HG02938 (cell line): ENCODE results near the gene DPP7.
"Not testable (repeated sequence)": the region's sequence is repeated elsewhere in the genome, so short reads cannot be mapped to it uniquely, and the experiment has no call there.

Experiments used
- ATAC-seq: cut with Tn5 transposase; IDR thresholded peaks from one replicate; pipeline ENCODE4 v1.9.1; 2021; ENCODE audit warnings: mild to moderate bottlenecking, moderate library complexity; ENCODE audit not compliant: unreplicated experiment

Gene DPP7

DNA sequence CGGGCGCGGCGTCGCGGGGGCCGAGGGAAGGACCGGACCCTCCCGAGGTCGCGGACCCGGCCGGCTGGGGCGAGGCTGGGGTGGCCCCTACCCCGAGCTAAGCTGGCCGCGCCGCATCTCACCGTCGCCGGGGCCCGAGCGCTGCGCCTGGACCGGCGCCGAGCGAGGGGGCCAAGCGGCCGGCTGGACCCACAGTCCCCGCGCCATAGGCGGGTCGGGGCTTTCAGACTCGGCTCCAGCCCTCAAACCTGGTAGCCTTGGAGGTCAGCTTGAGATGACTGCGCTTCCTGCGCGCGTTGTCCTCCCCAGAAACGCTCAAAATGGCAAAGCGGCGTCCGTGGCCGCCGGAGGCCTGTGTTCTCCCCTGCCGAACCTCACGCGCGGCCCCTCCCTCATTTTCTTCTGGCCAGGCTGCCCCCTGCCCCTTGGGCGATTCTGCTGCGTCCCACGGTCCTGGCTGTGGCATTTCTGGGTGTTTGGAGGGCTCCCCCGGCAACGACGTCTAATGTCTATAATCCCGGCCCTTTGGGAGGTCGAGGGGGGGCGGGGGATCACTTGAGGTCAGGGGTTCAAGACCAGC, 15.7 kb upstream of the DPP7 start:
- no peak for ATAC-seq

DNA sequence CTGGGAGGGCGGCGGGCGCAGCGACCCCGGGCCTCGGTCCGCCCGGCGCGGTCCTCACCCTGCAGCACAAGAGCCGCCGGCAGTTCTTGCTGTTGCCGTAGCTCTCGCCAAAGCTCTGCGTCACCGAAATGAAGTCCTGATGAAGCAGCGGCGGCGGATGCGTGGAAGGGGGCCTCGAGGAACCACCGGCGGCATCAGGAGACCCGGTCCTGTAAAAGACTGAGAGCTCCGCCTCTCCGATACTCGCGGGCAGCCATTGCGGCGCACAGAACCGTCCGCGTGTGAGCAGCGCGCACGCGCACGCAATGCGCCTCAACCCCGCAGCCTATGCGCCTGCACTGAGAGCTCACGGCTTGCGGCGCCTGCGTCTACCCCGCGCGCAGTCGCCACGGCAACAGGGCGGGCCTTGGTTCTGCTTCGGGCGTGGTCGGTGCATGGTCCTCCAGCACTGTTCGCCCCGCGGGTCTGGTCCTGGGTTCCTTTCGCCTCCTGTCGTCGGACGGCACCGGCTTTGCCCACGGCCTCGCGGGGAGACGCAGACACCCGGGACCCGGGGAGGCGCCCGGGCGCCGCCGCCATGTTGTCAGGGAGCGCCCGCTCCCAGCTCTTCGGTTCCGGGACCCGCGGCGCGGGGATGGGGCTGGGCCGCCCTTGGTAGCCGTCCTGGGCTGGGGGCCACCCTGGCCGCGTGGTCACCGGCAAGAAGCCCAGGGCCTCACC, 15.1 kb upstream of the DPP7 start:
- ATAC-seq: peak; percentile 76

DNA sequence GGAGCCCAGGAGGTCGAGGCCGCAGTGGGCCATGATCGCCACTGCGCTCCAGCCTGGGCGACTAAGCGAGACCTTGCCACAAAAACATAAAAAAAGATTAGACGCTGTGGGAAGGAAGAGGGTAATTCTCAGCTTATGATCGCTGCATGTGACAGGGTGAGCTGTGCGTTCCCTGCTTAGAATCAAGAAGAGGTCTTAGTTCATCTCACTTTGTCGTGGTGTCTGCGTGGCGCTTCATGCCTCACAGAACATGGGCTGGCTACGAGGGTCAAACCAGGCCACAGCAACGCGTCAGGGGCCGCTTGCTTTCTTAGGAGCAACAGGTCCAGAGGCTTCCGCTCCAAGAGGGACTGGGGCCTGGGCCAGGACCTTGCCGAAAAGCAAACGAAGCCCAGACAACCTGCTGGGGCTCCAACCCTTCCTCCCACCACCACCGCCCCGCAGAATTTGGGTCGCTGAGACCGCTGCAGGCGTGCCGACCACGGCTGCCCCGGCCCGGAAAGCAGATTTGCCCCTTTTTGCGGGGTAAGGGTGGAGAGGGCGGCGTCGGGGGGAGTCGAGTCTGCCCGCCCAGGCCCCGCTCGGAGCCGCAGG, 14.4 kb upstream of the DPP7 start:
- no peak for ATAC-seq

DNA sequence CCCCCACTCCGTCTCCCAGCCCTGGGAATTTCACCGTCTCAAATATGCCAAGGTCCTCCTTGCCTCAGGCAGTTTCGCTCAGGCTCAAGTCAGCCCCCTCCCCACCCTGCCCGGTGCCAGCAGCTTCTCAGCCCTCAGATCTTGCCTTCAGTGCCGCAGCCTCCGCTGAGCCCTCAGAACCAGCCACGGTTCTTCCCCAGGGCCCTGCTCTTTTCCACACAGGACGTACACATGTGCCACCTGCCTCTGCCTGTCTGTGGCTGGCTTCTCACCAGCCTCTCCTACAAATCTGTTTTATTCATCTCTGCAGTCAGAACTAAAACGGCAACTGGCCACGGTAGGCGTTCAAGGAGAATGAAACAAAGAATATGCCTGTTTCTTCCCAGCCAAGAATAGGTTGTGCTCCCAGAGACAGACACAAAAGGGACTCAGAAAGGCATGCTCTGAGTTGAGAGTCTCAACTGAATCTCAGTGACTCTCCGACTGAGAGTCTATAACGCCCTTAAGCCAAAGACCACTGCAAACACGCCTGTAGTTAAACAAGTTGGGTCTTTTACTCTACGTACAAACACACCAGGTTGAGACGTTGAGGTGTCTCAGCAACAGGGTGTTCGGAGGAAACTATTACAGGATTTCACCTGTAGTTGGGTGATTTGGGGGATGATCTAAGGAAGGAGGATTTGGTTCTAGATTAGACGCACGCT, 13.8 kb upstream of the DPP7 start:
- no peak for ATAC-seq

DNA sequence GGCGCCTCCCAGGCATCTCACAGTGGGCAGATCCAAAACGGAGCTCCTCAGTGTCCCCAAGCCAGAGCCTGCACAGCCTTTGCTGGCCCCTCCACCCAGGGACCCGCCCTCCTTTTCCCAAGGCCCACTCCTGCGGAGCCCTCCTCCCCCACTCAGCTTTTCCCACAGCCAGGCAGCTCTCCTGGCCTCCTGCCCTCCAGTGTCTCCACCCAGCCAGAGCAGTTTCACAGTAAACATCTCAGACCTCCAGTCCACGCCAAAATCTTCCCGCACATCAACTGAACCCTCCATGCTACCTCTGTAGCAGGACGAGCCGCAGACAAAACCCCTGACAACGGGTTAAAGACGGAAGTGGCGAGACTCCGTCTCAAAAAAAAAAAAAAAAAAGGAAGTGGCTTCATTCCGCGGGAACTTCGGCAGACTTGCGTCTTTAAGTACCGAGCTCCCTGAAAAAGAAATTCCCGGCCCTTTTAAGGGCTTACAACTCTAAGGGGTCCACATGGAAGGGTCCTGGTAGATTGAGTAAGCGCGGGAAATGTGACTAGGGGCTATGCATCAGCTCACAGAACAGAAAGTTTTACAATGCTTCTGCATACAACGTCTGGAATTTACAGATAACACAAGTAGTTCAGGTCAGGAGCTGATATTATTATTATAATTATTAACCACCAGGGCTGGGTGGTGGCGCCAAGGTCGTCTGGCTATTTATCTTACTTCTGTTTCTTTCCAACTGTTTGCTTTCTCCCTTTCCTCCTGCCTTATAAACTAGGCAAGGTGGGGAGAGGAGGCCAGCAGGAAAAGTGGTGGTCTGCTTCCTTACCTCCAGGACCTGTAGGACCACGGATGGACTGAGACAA, 13.0 kb upstream of the DPP7 start:
- no peak for ATAC-seq

DNA sequence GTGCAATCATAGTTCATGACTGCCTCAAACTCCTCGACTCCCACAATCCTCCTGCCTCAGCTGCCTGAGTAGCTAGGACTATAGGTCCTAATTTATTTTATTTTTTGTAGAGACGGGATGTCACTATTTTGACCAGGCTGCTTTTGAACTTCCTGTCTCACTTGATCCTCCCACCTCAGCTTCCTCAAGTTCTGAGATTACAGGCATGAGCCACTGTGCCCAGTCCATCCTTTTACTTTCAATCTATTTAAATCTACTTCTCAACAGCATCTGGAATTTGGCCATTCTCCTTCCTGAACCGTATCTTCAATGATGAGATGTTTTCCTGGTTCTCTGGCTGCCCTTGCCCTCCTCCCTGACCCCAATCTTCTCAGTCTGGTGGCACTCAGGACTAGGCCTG, 12.3 kb upstream of the DPP7 start:
- no peak for ATAC-seq

DNA sequence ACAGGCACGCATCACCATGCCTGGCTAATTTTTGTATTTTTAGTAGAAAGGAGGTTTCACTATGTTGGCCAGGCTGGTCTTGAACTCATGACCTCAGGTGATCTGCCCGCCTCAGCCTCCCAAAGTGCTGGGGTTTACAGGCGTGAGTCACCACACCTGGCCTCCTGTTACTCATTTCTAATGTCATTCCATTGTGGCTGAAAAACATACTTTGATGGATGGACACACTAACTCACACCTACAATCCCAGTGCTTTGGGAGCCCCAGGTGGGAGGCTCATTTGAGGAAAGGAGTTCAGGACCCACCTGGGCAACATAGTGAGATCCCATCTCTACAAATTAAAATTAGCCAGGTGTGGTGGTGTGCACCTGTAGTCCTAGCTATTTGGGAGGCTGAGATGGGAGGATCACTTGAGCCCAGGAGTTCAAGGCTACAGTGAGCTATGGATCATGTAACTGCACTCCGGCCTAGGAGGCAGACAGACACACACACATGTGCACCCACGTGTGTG, 9.5 kb upstream of the DPP7 start:
- ATAC-seq: not testable (repeated sequence)

DNA sequence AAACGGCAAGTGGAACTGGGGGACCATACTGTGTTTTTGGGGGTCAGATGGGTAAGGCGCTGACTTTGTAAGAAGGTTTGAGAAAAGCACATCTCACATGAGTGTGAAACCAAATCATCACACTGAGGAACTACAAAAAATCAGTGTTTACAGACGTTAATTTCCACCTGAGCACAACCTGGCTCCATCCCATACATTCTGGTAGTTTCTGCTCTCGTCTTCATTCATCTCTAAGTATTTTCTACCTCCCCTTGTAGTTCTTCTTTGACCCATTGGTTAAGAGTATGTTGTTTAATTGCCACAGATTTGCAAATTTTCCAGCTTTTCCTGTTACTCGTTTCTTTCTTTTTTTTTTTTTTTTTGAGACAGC, 8.9 kb upstream of the DPP7 start:
- no peak for ATAC-seq

DNA sequence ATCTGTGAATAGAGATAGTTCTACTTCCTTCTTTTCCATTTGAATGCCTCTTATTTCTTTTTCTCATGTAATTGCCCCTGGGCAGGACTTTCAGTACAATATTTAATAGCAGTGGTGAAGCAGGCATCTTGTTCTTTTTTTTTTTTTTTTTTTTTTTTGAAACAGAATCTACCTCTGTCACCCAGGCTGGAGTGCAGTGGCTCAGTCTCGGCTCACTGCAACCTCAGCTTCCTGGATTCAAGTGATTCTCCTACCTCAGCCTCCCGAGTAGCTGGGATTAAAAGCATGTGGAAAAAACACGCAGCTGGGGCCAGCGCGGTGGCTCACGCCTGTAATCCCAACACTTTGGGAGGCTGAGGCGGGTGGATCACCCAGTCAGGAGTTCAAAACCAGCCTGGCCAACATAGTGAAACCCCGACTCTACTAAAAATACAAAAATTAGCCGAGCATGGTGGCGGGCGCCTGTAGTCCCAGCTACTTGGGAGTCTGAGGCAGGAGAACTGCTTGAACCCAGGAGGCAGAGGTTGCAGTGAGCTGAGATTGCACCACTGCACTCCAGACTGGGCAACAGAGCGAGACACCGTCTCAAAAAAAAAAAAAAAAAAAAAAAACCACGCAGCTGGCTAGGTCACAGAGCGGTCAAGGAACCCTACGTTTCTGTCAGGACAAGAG, 8.4 kb upstream of the DPP7 start:
- ATAC-seq: not testable (repeated sequence)

DNA sequence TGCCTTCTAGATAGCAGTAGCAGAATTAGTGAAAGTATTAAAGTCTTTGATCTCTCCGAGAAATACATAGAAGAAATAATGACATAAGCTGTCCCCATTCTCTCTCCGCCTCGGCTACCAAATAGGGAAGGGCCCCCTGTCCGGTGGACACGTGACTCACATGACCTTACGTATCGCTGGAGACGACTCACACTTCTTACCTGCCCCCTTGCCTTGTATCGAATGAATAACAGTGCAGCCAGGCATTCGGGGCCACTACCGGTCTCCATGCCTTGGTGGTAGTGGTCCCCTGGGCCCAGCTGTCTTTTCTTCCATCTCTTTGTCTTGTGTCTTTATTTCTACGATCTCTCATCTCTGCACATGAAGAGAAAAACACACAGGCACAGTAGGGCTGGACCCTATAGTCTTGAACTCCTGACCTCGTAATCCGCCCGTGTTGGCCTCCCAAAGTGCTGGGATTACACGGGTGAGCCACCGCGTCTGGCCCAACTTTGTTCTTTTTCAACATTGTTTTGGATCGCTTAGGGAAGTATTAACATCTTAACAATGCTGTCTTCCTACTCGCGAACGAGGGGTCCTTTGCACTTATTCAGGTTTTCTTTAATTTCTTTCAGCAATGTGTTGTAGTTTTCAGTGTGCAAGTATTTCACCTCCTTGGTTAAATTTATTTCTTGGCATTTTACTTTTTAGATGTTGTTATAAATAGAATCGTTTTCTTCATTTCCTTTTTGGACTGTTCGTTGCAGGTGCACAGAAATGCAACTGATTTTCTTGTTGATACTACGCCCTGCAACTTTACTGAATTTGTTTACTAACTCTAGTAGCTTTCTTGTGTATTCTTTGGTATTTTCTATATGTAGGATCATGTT, 7.6 kb upstream of the DPP7 start:
- not testable (repeated sequence) for ATAC-seq

DNA sequence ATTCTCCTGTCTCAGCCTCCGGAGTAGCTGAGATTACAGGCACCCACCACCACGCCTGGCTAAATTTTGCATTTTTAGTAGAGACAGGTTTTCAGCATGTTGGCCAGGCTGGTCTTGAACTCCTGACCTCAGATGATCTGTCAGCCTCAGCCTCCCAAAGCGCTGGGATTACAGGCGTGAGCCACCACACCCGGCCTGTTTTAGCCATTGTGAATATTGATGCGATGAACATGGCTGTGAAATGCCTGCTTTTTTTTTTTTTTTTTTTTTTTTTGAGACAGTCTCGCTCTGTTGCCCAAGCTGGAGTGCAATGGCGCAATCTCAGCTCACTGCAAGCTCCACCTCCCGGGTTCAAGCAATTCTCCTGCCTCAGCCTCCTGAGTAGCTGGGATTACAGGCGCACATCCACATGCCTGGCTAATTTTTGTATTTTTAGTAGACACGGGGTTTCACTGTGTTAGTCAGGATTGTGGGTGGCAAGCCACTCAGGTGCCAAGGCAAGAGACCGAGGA, 3.6 kb upstream of the DPP7 start:
- ATAC-seq: not testable (repeated sequence)

DNA sequence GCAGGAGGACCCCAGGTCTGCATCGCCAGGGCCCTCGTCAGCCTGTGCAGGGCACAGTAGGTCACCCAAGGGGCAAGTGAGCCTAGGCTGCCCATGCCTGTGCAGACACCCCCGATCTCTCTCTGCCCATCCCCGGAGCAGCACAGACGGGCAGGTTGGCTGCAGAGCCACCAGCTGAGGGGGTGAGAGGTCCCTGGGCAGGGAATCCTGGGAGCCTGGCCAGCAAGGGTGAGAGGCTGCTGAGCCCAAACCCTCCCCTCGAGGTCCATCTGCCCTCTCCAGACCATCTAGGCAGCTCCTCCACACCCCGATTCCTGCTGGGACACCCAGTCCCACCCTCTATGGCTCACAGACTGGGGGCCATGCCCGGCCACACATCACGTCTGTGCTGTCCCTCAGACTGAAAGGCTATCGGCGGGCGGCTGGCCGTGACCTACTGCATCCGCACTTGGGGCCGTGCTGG, 2.8 kb upstream of the DPP7 start:
- ATAC-seq: no peak

DNA sequence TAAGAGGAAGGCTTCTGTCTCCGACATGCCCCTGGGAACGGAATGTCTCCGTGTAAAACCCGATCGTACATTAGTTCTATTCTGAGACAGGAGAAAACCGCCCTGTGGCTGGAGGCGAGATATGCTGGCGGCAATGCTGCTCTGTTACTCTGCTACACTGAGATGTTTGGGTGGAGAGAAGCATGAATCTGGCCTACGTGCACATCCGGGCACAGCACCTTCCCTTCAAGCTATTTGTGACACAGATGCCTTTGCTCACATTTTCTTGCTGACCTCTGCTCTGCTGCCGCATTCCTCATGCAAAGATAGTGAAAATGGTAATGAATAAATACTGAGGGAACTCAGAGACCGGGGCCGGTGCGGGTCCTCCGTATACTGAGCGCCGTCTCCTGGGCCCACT, 2.2 kb upstream of the DPP7 start:
- ATAC-seq: no peak

DNA sequence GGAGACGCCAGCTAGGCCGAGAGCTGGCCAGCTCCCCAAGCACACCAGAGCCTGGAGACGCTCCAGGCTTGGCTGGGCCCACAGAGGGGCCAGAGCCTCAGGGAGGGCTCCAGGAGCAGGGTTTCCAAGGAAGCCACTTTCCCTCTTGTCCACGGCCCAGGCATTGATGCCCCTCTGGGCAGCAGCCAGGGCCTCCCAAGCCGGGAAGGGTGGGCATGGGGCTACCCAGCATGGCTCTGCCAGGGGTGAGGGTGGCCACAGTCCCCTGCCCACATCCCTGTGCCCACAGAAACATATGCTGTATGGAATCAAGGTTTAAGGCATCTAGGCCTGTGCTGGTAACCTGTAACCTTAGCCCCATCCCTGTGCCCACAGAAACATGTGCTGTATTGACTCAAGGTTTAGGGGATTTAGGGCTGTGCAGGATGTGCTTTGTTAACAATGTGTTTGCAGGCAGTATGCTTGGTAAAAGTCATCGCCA, 1.5 kb upstream of the DPP7 start:
- ATAC-seq: no peak

DNA sequence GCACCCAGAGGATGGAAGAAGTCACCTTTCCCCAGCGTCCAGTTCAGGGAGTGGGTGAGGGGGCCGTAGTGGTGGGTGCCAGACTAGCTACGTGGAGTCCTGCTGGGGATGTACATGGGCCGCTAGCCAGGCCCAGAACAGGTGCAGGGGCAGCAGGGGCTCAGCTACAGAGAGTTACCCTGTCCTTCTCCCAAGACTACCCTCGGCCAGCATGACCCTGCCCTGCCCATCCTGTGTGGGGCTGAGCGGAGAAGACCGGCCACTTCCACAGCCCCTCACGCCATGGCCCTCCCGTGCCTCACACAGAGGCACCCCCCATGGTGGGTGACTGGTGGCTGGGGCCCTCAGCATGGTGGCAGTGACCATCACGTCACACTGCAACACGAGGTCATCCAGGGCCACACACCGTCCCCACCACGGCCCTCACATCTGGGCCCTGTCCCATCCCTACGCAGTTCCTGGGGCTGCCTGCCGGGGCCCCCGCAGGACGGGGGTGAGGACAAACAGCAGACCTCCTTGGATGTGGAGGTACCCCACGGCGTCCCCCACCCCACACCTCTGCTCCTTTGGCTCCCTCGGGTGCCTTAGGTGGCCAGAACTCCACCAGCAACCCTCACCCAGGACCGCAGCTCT, 977 bp upstream of the DPP7 start:
- ATAC-seq: no peak

DNA sequence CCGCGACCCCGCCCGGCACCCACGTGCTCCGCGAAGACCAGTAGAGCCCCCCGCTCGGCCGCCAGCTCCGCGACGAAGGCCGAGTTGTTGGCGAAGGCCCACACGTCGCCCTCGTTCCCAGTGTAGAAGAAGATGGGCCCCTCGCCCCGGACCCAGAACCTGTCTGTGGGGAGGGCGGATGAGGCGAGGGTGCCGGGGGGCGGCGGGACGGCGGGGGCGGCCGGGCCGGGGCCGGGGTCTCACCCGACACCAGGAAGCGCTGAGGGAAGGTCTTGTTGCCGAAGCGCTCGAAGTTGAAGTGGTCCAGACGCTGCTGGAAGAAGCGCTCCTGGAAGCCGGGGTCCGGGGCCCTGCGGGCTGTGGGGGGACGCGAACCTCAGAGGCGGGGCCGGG, 317 bp downstream of the DPP7 start:
- ATAC-seq: no peak

DNA sequence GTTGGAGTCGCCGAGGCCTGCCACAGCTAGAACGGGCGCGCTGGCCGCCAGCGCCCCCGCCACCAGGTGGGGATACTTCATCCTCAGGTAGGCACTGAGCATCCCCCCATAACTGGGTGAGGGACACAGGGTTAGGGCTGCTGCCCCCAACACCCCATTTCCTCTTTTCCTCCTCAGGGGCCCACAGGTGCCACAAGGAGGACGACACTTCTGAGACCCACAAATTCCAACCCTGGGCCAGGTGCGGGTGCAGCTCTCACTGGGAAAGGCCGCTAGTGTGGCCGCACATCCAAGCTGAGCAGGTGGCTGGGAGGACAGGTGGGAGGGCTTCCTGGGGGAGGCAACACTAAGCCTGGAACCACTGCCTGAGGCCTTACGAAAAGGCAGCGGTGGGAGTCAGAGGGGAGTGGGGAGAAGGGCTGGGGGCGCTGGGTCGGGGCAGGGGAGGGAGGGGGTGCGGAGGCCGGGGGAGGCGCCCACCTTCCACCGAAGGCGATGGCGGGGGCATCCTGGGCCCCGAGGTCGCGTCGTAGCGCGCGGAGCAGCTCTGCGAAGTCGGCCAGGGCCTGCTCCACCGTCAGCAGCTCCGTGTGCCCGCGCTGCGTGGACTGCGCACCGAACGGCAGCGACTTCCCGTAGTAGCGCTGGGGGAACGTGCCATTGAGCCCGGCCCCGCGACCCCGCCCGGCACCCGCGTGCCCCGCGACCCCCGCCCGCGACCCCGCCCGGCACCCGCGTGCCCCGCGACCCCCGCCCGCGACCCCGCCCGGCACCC, 961 bp downstream of the DPP7 start:
- ATAC-seq: no peak
